Esophagus squamous epithelium (tissue), 4 donors: ENCODE measurements around the gene CDKAL1.

Experiments used
- CTCF ChIP-seq, 6 experiments: fragments of 450-650 bp in 4 of 6; fragments of 200-600 bp in 2 of 6; sonication (generic) in 2 of 6; IDR thresholded peaks; one replicate each; pipeline ENCODE4 v1.5.1; 2016 to 2019; ENCODE audit warnings: antibody characterized with exemption in 6 of 6, mild to moderate bottlenecking in 4 of 6, moderate library complexity in 4 of 6
- POLR2A ChIP-seq, 4 donors: fragments of 450-650 bp; IDR thresholded peaks; one replicate each; pipeline ENCODE4 v1.6.1; 2017; ENCODE audit warnings: antibody characterized with exemption in 4 of 4, mild to moderate bottlenecking in 4 of 4, moderate library complexity in 3 of 4

- TF ChIP-seq CTCF (IDR thresholded peaks at IDR 0.05): no peak
- no peak for TF ChIP-seq POLR2A (IDR thresholded peaks at IDR 0.05)
Measured at GRCh38 chr6:21278375-21278745, 744.1 kb downstream of the CDKAL1 start.
